IMR-90 (cell line): ENCODE results near the gene CSNK2B. TPM values are rescaled to one million over a fixed set of nuclear protein-coding genes. Genes with fewer than 3 reads are reported as not detected.

Experiments used
- ATAC-seq: fragments of 200-7000 bp; cut with Tn5 transposase; 2 replicates; pipeline ENCODE4 v1.9.1; 2020; ENCODE audit warnings: low read depth, mild to moderate bottlenecking, moderate library complexity
- BruUV-seq: library from RNA; stranded (reverse); fragments of 400-500 nt; replicated peaks from 2 replicates; lab custom pipeline; 2021; lab: Mats Ljungman, UMichigan
- CTCF ChIA-PET: fragments of 300-600 bp; formaldehyde crosslinking; extraction: SDS; loops from one replicate; lab custom pipeline; 2021; ENCODE audit warnings: antibody characterized with exemption; lab: Yijun Ruan, JAX
- POLR2A ChIA-PET: fragments of 300-600 bp; sonication (Branson Sonifier 250); formaldehyde crosslinking; loops from one replicate; lab custom pipeline; 2022; ENCODE audit warnings: antibody characterized with exemption; ENCODE audit not compliant: unreplicated experiment; lab: Charles Lee
- DNase-seq: peaks from one replicate; pipeline ENCODE4 v3.0.0; 2013
- H2AFZ ChIP-seq: replicated peaks from 2 replicates; pipeline ENCODE3; 2013; ENCODE audit warnings: low read length, mild to moderate bottlenecking; ENCODE audit not compliant: poor library complexity
- H2AK5ac ChIP-seq: 2 replicates; pipeline ENCODE4 v1.6.1; 2013; ENCODE audit warnings: low read depth, low read length, inconsistent platforms
- H2AK9ac ChIP-seq: replicated peaks from 2 replicates; pipeline ENCODE3; 2013; ENCODE audit warnings: mild to moderate bottlenecking, low read depth, low read length, moderate library complexity; ENCODE audit not compliant: poor library complexity
- H2BK120ac ChIP-seq: 2 replicates; pipeline ENCODE4 v1.6.1; 2013; ENCODE audit warnings: low read depth, low read length, inconsistent platforms
- H2BK15ac ChIP-seq: 3 replicates; pipeline ENCODE4 v1.6.1; 2013; ENCODE audit warnings: low read depth, low read length, inconsistent platforms
- H2BK20ac ChIP-seq: 2 replicates; pipeline ENCODE4 v1.6.1; 2013; ENCODE audit warnings: low read depth, mild to moderate bottlenecking, inconsistent platforms, low read length, moderate library complexity
- H2BK5ac ChIP-seq: 2 replicates; pipeline ENCODE4 v1.6.1; 2013; ENCODE audit warnings: mild to moderate bottlenecking, low read depth, low read length, inconsistent platforms; ENCODE audit not compliant: poor library complexity, severe bottlenecking
- H3K14ac ChIP-seq: replicated peaks from 2 replicates; pipeline ENCODE4 v1.6.1; 2013; ENCODE audit warnings: low read depth, low read length, inconsistent platforms
- H3K18ac ChIP-seq: 2 replicates; pipeline ENCODE4 v1.6.1; 2013; ENCODE audit warnings: low read depth, low read length, control low read depth
- H3K23ac ChIP-seq: 2 replicates; pipeline ENCODE4 v1.6.1; 2013; ENCODE audit warnings: low read depth, low read length, inconsistent platforms
- H3K27ac ChIP-seq: 2 replicates; pipeline ENCODE4 v1.5.1; 2013; ENCODE audit warnings: mild to moderate bottlenecking, control low read depth, low read length; ENCODE audit not compliant: insufficient read depth
- H3K27me3 ChIP-seq: 2 replicates; pipeline ENCODE4 v1.6.1; 2013; ENCODE audit warnings: low read length; ENCODE audit not compliant: control insufficient read depth, insufficient read depth
- H3K36me3 ChIP-seq: 2 replicates; pipeline ENCODE4 v1.6.1; 2013; ENCODE audit warnings: low read length, mixed read lengths; ENCODE audit not compliant: control insufficient read depth, insufficient read depth
- H3K4ac ChIP-seq: 2 replicates; pipeline ENCODE4 v1.6.1; 2013; ENCODE audit warnings: low read depth, low read length, inconsistent platforms
- H3K4me1 ChIP-seq: 2 replicates; pipeline ENCODE4 v1.6.1; 2013; ENCODE audit warnings: low read length, mixed read lengths; ENCODE audit not compliant: control insufficient read depth, insufficient read depth
- H3K4me2 ChIP-seq: 2 replicates; pipeline ENCODE4 v1.6.1; 2013; ENCODE audit warnings: low read depth, mild to moderate bottlenecking, control low read depth, low read length, moderate library complexity
- H3K4me3 ChIP-seq: 2 replicates; pipeline ENCODE4 v1.5.1; 2013; ENCODE audit warnings: low read depth, mild to moderate bottlenecking, control low read depth, low read length, moderate library complexity; ENCODE audit not compliant: insufficient read depth
- H3K56ac ChIP-seq: 2 replicates; pipeline ENCODE4 v1.6.1; 2013; ENCODE audit warnings: low read length, inconsistent platforms; ENCODE audit not compliant: insufficient read depth; ENCODE audit errors: extremely low read depth
- H3K79me1 ChIP-seq, 2 experiments: 2 replicates each; pipeline ENCODE4 v1.6.1; 2013; ENCODE audit warnings: low read length in 2 of 2, inconsistent platforms in 1 of 2, low read depth in 1 of 2
- H3K9ac ChIP-seq: 2 replicates; pipeline ENCODE4 v1.6.1; 2013; ENCODE audit warnings: low read depth, low read length, control low read depth
- H3K9me1 ChIP-seq: 2 replicates; pipeline ENCODE4 v1.6.1; 2013; ENCODE audit warnings: low read length, inconsistent platforms; ENCODE audit not compliant: insufficient read depth
- H3K9me3 ChIP-seq: 2 replicates; pipeline ENCODE4 v1.6.1; 2013; ENCODE audit warnings: low read length; ENCODE audit not compliant: control insufficient read depth, insufficient read depth
- H4K20me1 ChIP-seq: 2 replicates; pipeline ENCODE4 v1.6.1; 2013; ENCODE audit warnings: low read length, inconsistent platforms; ENCODE audit not compliant: insufficient read depth
- H4K5ac ChIP-seq: 2 replicates; pipeline ENCODE4 v1.6.1; 2013; ENCODE audit warnings: mild to moderate bottlenecking, low read depth, low read length, control low read depth
- H4K8ac ChIP-seq, 2 experiments: 2 replicates each; pipeline ENCODE4 v1.6.1; 2013; ENCODE audit warnings: low read depth in 2 of 2, low read length in 2 of 2, control low read depth in 1 of 2, inconsistent platforms in 1 of 2
- H4K91ac ChIP-seq: 2 replicates; pipeline ENCODE4 v1.6.1; 2013; ENCODE audit warnings: low read depth, low read length, inconsistent platforms; ENCODE audit not compliant: insufficient read depth
- CHD1 ChIP-seq: IDR thresholded peaks from 2 replicates; pipeline ENCODE4 v1.6.1; 2012; ENCODE audit warnings: low read depth, low read length, improper control_type of control experiment
- CTCF ChIP-seq: conservative IDR thresholded peaks from 2 replicates; pipeline ENCODE4 v1.5.1; 2012; ENCODE audit warnings: mild to moderate bottlenecking, low read depth, low read length, improper control_type of control experiment
- FOS ChIP-seq: fragments of 150-350 bp; IDR thresholded peaks from 2 replicates; pipeline ENCODE4 v1.6.1; 2016; ENCODE audit warnings: low read depth, low read length
- MAFK ChIP-seq: IDR thresholded peaks from 2 replicates; pipeline ENCODE4 v1.6.1; 2012; ENCODE audit warnings: low read depth, low read length, improper control_type of control experiment
- RCOR1 ChIP-seq: IDR thresholded peaks from 2 replicates; pipeline ENCODE4 v1.6.1; 2012; ENCODE audit warnings: mild to moderate bottlenecking, low read length, improper control_type of control experiment; ENCODE audit not compliant: insufficient replicate concordance
- USF2 ChIP-seq: fragments of 150-350 bp; IDR thresholded peaks from 2 replicates; pipeline ENCODE4 v1.6.1; 2017; ENCODE audit warnings: mild to moderate bottlenecking, antibody characterized with exemption, low read length, low read depth
- WGBS, 2 experiments: methylation state at CpG; one replicate each; pipeline versions ENCODE4 v1.1.5 to v1.1.7; 2013; ENCODE audit warnings: missing lambda C conversion rate in 2 of 2; ENCODE audit not compliant: insufficient read length in 1 of 2; ENCODE audit errors: extremely low coverage in 2 of 2; 5-methylcytosine and 5-hydroxymethylcytosine counted together
- dilution Hi-C: fragments of 300-500 bp; cut with HindIII; formaldehyde crosslinking; loops from one replicate; pipeline ENCODE4 v1.14.3; 2018; ENCODE audit warnings: low sequenced_read_pairs; ENCODE audit not compliant: unreplicated experiment
- in situ Hi-C: fragments of 300-500 bp; cut with MboI; formaldehyde crosslinking; loops from 3 replicates; pipeline ENCODE4 v1.14.3; 2019; ENCODE audit warnings: low sequenced_read_pairs, inconsistent platforms, mixed read lengths
- intact Hi-C: fragments of 100-400 bp; cut with micrococcal nuclease; formaldehyde crosslinking; loops from 2 replicates; pipeline ENCODE4 v1.10.0; 2022
- polyA plus RNA-seq, 3 experiments: library from polyadenylated mRNA; depleted of rRNA; stranded (reverse); fragments of >200 nt; gene quantifications; 2 replicates each; pipeline ENCODE4 v1.2.3, GENCODE V29; 2012; ENCODE audit warnings: low replicate concordance in 1 of 3
- total RNA-seq: library from RNA; depleted of rRNA; stranded (reverse); fragments of >200 nt; gene quantifications from 2 replicates; pipeline ENCODE4 v1.2.3, GENCODE V29; 2012

The CSNK2B gene
- total and polyA plus RNA-seq, 2 of the 4 experiments (the other 2 are of a cell fraction), result 194 to 240 TPM

- Histone ChIP-seq H3K79me1 (peaks cover 21 to 73% of the 10 kb centered on the region in 2 experiments; a peak in 3 of 4 replicates), H4K8ac (no peak overlapping the region), H2BK5ac (no peak overlapping the region), H4K20me1 (peaks cover 17% of the 10 kb centered on the region), H3K23ac (peak overlapping the region; percentile 63; the same call in 1 of the 2 replicates), H3K36me3 (peaks cover 15% of the 10 kb centered on the region), H4K91ac (no peak overlapping the region), H2AK5ac (no peak overlapping the region), H3K18ac (no peak overlapping the region), H2BK15ac (no peak overlapping the region), H3K4me3 (no peak overlapping the region), H3K27ac (no peak overlapping the region), H3K27me3 (no peaks in the 10 kb centered on the region), H3K9ac (no peak overlapping the region), H3K56ac (no peak overlapping the region), H2BK20ac (no peak overlapping the region), H3K4ac (no peak overlapping the region), H2BK120ac (no peak overlapping the region), H3K9me1 (peaks cover 17% of the 10 kb centered on the region; the same call in 1 of the 2 replicates), H3K9me3 (no peaks in the 10 kb centered on the region), H2AK9ac (no peak overlapping the region), H3K4me1 (peaks cover 14% of the 10 kb centered on the region), H3K4me2 (no peak overlapping the region), H3K14ac (no peak overlapping the region), H2AFZ (no peak overlapping the region), H4K5ac (no peak overlapping the region)
- intact Hi-C loops, result no loop called here
- in situ Hi-C loops, result no loop called here
- no CpG with 5 or more reads among the region's 6 CpGs for WGBS, 2 experiments
- POLR2A ChIA-PET, result no interaction called here
- no TSS peak for BruUV-seq
- no peak for ATAC-seq
- dilution Hi-C loops, result no loop called here
- CTCF ChIA-PET, result no interaction called here
- no peak for DNase-seq
- TF ChIP-seq FOS (no peak), MAFK (no peak), CHD1 (no peak), CTCF (no peak), RCOR1 (no peak), USF2 (no peak)
Measured at GRCh38 chr6:31657406-31658157, 8.3 kb upstream of the CSNK2B start.
